ENCODE data around the gene SNRNP27. TPM values are rescaled to one million over a fixed set of nuclear protein-coding genes. Genes with fewer than 3 reads are reported as not detected.
A peak's percentile ranks its signal among the peaks of the same experiment; 100 is the strongest.

Gene SNRNP27
- total RNA-seq, 1 experiment from 2014 or later: 47.1 TPM

GRCh38 chr2:69916106-69916505, 22.4 kb downstream of the SNRNP27 start:
- Histone ChIP-seq H3K4ac (ENCODE audit: low read depth, low read length) (no peak overlapping the region), H3K79me1 (ENCODE audit: insufficient read depth, low read depth, low read length, poor library complexity, severe bottlenecking) (no peaks in the 10 kb centered on the region), H4K8ac (replicated peaks; ENCODE audit: insufficient read length, low read depth, low read length) (no peak overlapping the region), H3K27ac (ENCODE audit: insufficient read length, low read depth, low read length) (no peak overlapping the region), H4K5ac (ENCODE audit: insufficient read length, low read depth, low read length) (no peak overlapping the region), H3K79me2 (ENCODE audit: insufficient read depth, low read length) (no peaks in the 10 kb centered on the region), H3K9me3 (ENCODE audit: control insufficient read depth, low read depth, low read length) (no peaks in the 10 kb centered on the region), H2BK120ac (ENCODE audit: low read depth, low read length, poor library complexity, severe bottlenecking) (no peak overlapping the region), H3K4me1 (ENCODE audit: insufficient read depth, low read length) (no peaks in the 10 kb centered on the region), H3K56ac (ENCODE audit: insufficient read length, low read depth, low read length) (no peak overlapping the region), H2BK20ac (ENCODE audit: low read depth, low read length, poor library complexity, severe bottlenecking) (no peak overlapping the region), H2AFZ (ENCODE audit: low read length) (no peak overlapping the region), H3K23ac (ENCODE audit: insufficient read length, low read depth, low read length) (no peak overlapping the region), H2BK12ac (ENCODE audit: insufficient read length, low read depth, low read length) (no peak overlapping the region), H2BK5ac (ENCODE audit: insufficient read length, low read length) (no peak overlapping the region), H3T11ph (ENCODE audit: low read length) (no peak overlapping the region), H3K14ac (ENCODE audit: insufficient read depth, low read length) (no peak overlapping the region), H3K23me2 (ENCODE audit: insufficient read length, low read depth, low read length, poor library complexity, severe bottlenecking) (peaks cover 3% of the 10 kb centered on the region), H3K27me3 (ENCODE audit: insufficient read depth, low read length) (no peaks in the 10 kb centered on the region), H3K18ac (ENCODE audit: insufficient read length, low read depth, low read length) (no peak overlapping the region), H3K4me2 (ENCODE audit: insufficient read depth, insufficient read length, low read length) (no peak overlapping the region), H2AK5ac (ENCODE audit: insufficient read length, low read length) (no peak overlapping the region), H3K9ac (ENCODE audit: extremely low read depth, insufficient read length, low read length) (no peak overlapping the region), H4K20me1 (ENCODE audit: control insufficient read depth, insufficient read depth, insufficient read length) (no peaks in the 10 kb centered on the region), H2BK15ac (ENCODE audit: low read depth, low read length) (no peak overlapping the region), H4K91ac (ENCODE audit: insufficient read length, low read depth, low read length) (no peak overlapping the region)
- DNase-seq: no peak
- Mint-ChIP-seq H3K4me3 (peak overlapping the region; percentile 67 to 79), H3K4me1 (peaks cover 3 to 5% of the 10 kb centered on the region in 2 experiments; a peak in 1 of 4 replicates), H3K36me3 (ENCODE audit: insufficient read depth in 1 of 3, low read depth in 3 of 3) (peaks cover 0 to 2% (median 0%) of the 10 kb centered on the region in 3 experiments; a peak in 1 of 7 replicates), H3K27me3 (ENCODE audit: low read depth) (no peaks in the 10 kb centered on the region; the same call in 1 of the 2 replicates), H3K9me3 (no peaks in the 10 kb centered on the region), H3K27ac (no peak overlapping the region)
- no peak for TF ChIP-seq CTCF (conservative IDR thresholded peaks at IDR 0.05)
- no CpG with 5 or more reads among the region's 2 CpGs for WGBS (ENCODE audit: extremely low coverage, insufficient read length, low lambda C conversion rate)

All from H9 (cell line).